ENCODE measurements around the gene CPVL. TPM values are rescaled to one million over a fixed set of nuclear protein-coding genes. Genes with fewer than 3 reads are reported as not detected.

CPVL gene
- total RNA-seq, 4 donors from 2014 or later = 8.0 to 28.5 (median 11.3) TPM

- Histone ChIP-seq H3K27me3 (peaks cover 0 to 13% (median 0%) of the 10 kb centered on the region in 4 donors), H3K4me1 (no peaks in the 10 kb centered on the region), H3K36me3 (no peaks in the 10 kb centered on the region), H3K27ac (replicated peaks in 1 of 4) (no peak overlapping the region), H3K4me3 (no peak overlapping the region), H3K9me3 (no peaks in the 10 kb centered on the region)
- intact Hi-C loops (cut with DNase I) = loop anchor here (5.0 to 10.0 kb wide), 2 partner anchors 155 to 297 kb away; partner anchors contain the start of gene TRIL
- TF ChIP-seq CTCF (IDR thresholded peaks at IDR 0.05) (no peak), POLR2AphosphoS5 (IDR thresholded peaks at IDR 0.05) (no peak), EP300 (IDR thresholded peaks at IDR 0.05) (no peak), POLR2A (IDR thresholded peaks at IDR 0.05; ENCODE audit: low read depth) (no peak)
- WGBS = 96% methylated on average over 2 of the region's 2 CpGs
- DNase-seq (ENCODE audit: extremely low spot score) = no peak
Measured at GRCh38 chr7:29109899-29110298, 36.4 kb downstream of the CPVL start.

- Histone ChIP-seq H3K9me3 (no peaks in the 10 kb centered on the region), H3K27me3 (peaks cover 0 to 13% (median 0%) of the 10 kb centered on the region in 4 donors), H3K27ac (replicated peaks in 1 of 4) (no peak overlapping the region), H3K4me1 (no peaks in the 10 kb centered on the region), H3K36me3 (no peaks in the 10 kb centered on the region), H3K4me3 (no peak overlapping the region)
- TF ChIP-seq CTCF (IDR thresholded peaks at IDR 0.05) (no peak), EP300 (IDR thresholded peaks at IDR 0.05) (no peak), POLR2A (IDR thresholded peaks at IDR 0.05; ENCODE audit: low read depth) (no peak), POLR2AphosphoS5 (IDR thresholded peaks at IDR 0.05) (no peak)
- WGBS = 68% methylated on average over 3 of the region's 3 CpGs
- DNase-seq (ENCODE audit: extremely low spot score) = no peak
- intact Hi-C loops (cut with DNase I) = loop anchor here (5.0 to 10.0 kb wide), 2 partner anchors 155 to 298 kb away; partner anchors contain the start of gene TRIL
Measured at GRCh38 chr7:29109358-29109757, 37.0 kb downstream of the CPVL start.

- H3K27ac ChIP-seq (replicated peaks in 1 of 4) = no peak overlapping the region
- intact Hi-C loops (cut with DNase I) = loop anchor here (5.0 to 10.0 kb wide), 2 partner anchors 152 to 300 kb away; partner anchors contain the start of gene TRIL
- H3K4me1 ChIP-seq = no peaks in the 10 kb centered on the region
- TF ChIP-seq POLR2AphosphoS5 (IDR thresholded peaks at IDR 0.05) = no peak
- no peak for TF ChIP-seq CTCF (IDR thresholded peaks at IDR 0.05)
- TF ChIP-seq EP300 (IDR thresholded peaks at IDR 0.05) = no peak
- no peak for TF ChIP-seq POLR2A (IDR thresholded peaks at IDR 0.05; ENCODE audit: low read depth)
- no peaks in the 10 kb centered on the region for H3K36me3 ChIP-seq
- no peaks in the 10 kb centered on the region for H3K9me3 ChIP-seq
- no peak overlapping the region for H3K4me3 ChIP-seq
- DNase-seq (ENCODE audit: extremely low spot score) = no peak
- H3K27me3 ChIP-seq = peaks cover 0 to under 1% (median 0%) of the 10 kb centered on the region in 4 donors
- 82% methylated on average over 2 of the region's 2 CpGs for WGBS
Measured at GRCh38 chr7:29107056-29107455, 39.3 kb downstream of the CPVL start.

GRCh38 chr7:29106669-29106988 lies 39.7 kb downstream of the CPVL start:
- intact Hi-C loops (cut with DNase I) = loop anchor here (5.0 to 10.0 kb wide), 2 partner anchors 152 to 301 kb away; partner anchors contain the start of gene TRIL
- no peak for DNase-seq (ENCODE audit: extremely low spot score)
- Histone ChIP-seq H3K27me3 (no peaks in the 10 kb centered on the region), H3K36me3 (no peaks in the 10 kb centered on the region), H3K4me3 (no peak overlapping the region), H3K4me1 (no peaks in the 10 kb centered on the region), H3K27ac (replicated peaks in 1 of 4) (no peak overlapping the region), H3K9me3 (no peaks in the 10 kb centered on the region)
- 59% methylated on average over 3 of the region's 3 CpGs for WGBS
- TF ChIP-seq EP300 (IDR thresholded peaks at IDR 0.05) = no peak
- TF ChIP-seq CTCF (IDR thresholded peaks at IDR 0.05) = no peak
- no peak for TF ChIP-seq POLR2AphosphoS5 (IDR thresholded peaks at IDR 0.05)
